Astrocyte of the cerebellum (primary cell): ENCODE results near the gene YAP1.

Experiments used
- DNase-seq: peaks from one replicate; pipeline ENCODE4 v3.0.0-alpha.2; 2011; ENCODE audit warnings: low read depth
- H3K4me3 ChIP-seq: 2 replicates; pipeline ENCODE4 v1.5.1; 2011; ENCODE audit warnings: mild to moderate bottlenecking, low read depth, low read length, moderate library complexity
- in situ Hi-C: cut with HindIII; loops from 2 replicates; pipeline ENCODE4 v1.10.0; 2017; ENCODE audit warnings: low sequenced_read_pairs
- TF ChIP-seq, protein P1 (sequence below): IDR thresholded peaks from 2 replicates; pipeline ENCODE4 v1.5.1; 2012; ENCODE audit warnings: low read length, low read depth, moderate library complexity, mild to moderate bottlenecking; ENCODE audit errors: missing control alignments

Gene YAP1

DNA sequence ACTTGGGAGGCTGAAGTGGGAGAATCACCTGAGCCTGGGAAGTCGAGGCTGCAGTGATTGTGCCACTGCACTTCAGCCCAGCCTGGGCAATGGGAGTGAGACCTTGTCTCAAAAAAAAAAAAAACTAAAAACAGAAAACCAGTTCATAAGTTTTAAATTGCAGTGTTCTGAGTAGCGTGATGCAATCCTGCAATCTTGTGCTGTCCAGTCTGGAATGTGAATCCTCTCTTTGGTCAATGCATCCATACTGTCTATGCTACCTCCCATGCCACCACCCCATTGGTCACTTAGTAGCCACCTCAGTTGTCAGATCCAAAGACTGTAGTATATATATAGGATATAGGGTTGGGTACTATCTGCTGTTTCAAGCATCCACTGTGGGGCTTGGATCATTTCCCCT lies 11.1 kb downstream of the YAP1 start:
- no peak overlapping the region for H3K4me3 ChIP-seq
- TF ChIP-seq, protein P1, sequence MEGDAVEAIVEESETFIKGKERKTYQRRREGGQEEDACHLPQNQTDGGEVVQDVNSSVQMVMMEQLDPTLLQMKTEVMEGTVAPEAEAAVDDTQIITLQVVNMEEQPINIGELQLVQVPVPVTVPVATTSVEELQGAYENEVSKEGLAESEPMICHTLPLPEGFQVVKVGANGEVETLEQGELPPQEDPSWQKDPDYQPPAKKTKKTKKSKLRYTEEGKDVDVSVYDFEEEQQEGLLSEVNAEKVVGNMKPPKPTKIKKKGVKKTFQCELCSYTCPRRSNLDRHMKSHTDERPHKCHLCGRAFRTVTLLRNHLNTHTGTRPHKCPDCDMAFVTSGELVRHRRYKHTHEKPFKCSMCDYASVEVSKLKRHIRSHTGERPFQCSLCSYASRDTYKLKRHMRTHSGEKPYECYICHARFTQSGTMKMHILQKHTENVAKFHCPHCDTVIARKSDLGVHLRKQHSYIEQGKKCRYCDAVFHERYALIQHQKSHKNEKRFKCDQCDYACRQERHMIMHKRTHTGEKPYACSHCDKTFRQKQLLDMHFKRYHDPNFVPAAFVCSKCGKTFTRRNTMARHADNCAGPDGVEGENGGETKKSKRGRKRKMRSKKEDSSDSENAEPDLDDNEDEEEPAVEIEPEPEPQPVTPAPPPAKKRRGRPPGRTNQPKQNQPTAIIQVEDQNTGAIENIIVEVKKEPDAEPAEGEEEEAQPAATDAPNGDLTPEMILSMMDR, result no peak
- in situ Hi-C loops, result no loop called here
- DNase-seq, result no peak

DNA sequence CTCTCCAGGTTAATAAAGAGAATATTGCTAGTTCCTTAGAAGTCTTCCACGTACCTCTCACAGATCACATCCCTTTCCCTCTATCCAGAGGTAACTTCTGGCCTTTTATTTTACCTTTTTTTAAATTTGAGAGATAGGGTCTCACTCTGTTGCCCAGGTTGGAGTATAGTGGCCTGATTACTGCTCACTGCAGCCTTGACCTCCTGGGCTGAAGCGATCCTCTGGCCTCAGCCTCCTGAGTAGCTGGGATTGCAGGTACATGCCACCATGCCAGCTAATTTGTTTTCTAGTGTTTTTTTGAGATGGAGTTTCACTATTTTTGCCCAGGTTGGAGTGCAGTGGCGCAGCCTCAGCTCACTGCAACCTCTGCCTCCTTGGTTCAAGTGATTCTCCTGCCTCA lies 24.4 kb downstream of the YAP1 start:
- DNase-seq, result no peak
- TF ChIP-seq, protein P1, result no peak
- H3K4me3 ChIP-seq, result no peak overlapping the region
- in situ Hi-C loops, result no loop called here

DNA sequence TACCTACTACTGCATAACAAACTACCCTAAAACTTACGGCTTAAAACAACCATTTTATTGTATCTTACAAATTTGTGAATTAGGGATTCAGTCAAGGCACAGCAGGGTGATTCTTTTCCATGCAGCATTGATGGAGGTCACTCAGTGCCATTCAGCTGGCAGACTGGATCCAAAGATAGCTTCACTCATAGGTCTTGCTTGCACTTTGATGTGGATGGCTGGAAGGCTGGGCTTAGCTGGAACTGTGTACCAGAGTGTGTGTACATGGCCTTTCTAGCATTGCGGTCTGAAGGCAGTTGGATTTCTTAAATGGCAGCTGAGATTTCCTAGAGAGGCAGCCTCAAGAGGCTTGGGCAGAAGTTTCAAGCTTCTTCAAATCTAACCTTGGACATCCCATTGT lies 25.0 kb downstream of the YAP1 start:
- TF ChIP-seq, protein P1, result no peak
- H3K4me3 ChIP-seq, result no peak overlapping the region
- no peak for DNase-seq
- in situ Hi-C loops, result no loop called here

DNA sequence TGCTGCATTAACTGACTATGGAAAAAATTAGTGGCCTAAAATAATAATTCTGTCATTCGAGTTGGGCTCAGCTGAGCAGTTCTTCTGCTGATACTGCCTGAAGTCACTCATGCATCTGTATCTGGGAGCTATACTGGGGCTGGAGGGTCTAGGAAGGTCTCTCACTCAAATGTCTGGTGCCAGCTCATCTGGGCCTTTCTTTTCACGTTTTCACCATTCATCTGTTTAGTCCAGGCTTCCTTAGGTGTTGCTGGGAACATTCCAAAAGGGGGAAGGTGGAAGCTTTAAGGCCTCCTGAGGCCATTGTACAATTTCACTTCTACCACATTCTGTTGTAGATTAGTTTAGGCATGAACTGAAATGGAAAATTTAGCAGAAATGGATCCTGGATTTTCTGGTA lies 28.0 kb downstream of the YAP1 start:
- DNase-seq, result no peak
- TF ChIP-seq, protein P1, result no peak
- no peak overlapping the region for H3K4me3 ChIP-seq
- in situ Hi-C loops, result no loop called here

DNA sequence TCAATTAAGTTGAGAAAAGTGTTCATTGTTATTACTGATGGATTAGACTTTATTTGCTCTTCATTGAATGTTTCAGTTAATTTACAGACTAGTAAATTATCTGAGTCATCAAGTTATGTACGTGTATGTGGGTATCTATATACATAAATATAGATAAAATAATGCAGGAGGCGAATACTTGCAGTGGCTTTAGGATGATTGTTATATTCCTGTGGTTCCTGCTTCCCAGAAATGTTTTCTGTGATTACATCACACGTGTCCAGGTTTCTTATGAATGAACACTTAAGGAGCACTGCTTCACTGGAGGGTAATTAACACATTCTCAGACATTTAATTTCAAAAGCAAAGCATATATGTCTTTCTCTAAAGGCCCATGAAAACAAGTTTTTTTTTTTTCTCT lies 28.4 kb downstream of the YAP1 start:
- in situ Hi-C loops, result no loop called here
- no peak overlapping the region for H3K4me3 ChIP-seq
- DNase-seq, result peak; percentile 50
- TF ChIP-seq, protein P1, result no peak

DNA sequence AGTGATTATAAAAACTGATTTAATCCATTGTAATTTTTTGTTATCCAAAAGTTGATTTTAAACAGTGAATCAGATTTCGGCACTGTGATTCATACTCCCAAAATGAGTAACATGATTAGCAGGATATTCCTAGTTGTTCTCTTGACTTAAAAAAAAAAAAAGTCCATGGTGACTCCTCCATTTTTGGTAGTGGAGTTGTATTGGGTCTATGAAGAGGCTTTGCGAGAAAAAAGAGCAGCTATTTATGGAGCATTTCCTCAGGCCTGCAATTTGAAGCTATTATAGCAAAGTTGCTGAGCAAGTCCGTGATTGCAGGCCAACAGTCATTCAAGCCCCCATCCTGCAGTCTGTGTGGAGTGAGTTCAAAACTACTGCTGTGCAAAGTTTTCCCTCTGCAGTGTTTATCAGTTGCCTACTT lies 28.8 kb downstream of the YAP1 start:
- DNase-seq, result peak; percentile 38
- H3K4me3 ChIP-seq, result no peak overlapping the region
- in situ Hi-C loops, result no loop called here

More for the DNA sequence above, 28.8 kb downstream of the YAP1 start:
- TF ChIP-seq, protein P1, result no peak
